Measurements from ENCODE around the gene THSD7A.

The THSD7A gene

DNA sequence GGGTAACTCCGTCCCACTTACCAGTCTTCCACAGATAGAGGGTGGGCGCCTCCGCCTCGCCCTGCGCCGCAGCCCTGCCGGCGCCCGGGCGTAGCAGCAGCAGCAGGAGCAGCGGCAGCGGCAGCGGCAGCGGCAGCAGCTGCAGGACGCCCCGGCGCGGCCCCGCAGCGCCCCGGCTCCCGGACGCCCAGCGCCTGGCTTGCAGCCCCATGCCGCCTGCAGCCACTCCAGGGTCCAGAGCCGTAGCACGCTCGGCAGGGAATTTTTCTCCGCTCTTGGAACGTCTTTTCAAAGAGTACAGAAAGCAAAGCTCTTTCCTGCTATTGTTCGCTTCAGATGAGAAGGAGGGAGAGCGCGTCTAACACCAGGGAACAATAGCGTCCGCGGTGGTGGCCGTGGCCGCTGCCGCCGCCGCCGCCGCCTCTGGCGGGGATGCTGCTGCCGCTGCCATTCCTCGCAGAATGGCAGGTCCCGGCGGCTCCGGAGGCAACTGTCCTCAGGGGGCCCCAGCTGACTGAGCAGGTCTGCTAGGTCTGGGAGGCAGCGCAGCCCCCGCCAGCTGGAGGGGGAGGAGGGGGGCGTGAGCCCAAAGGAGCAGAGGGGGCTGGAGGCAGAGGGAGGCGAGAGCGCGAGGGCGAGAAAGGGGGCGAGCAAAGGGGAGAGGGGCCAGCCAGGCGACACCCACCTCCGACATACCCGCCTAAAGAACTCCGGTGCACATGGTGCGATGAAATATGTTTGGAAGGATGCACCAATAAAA is at the start of gene THSD7A:
Gene THSD7A, minus strand, starts transcription at position 463 of the 760 bp plus-strand sequence. Its CDS starts 252 bp downstream, at position 211.
- DNase-seq (ENCODE audit: low read depth), result no peak

DNA sequence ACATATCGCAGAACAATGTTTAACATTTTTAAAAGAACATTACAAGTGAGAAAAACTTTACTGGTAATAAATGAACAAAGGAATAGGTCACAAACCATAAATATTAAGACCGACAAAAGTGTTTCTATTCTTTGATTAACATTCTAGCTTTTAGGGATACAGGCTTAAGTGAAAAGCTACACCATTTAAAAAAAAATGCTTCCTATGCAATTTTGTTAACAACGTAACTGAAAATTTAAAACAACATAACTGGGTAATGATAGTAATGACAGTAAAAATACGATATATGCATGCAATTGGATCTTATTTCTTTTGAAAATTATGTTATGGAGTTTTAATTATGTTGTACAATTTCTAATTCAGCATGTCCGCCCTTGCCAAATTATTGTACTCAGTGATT is 49.7 kb upstream of the THSD7A start:
- no peak for DNase-seq (ENCODE audit: low read depth)

DNA sequence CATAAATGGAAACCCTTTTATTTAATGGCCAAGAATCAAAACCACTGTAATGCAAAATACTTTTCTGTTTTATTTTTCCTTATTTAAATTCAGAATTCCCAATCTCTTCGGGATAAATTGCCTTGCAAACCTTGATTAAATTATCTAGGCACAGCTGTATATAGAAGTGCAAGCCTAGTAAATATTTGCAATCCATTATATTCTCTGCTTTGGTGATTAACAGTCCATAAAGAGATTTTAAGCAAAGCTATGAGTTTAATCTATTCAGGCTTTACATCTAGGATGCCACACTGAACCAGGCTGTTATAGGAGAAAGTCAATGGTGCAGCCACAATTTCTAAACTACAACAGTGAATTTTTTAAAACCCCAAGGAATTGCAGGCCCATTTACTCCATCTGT is 43.6 kb upstream of the THSD7A start:
- DNase-seq (ENCODE audit: low read depth), result no peak

- no peak for DNase-seq (ENCODE audit: low read depth)
These were observed 33.7 kb upstream of the THSD7A start for GRCh38 chr7:11865671-11866070.

- DNase-seq (ENCODE audit: low read depth), result no peak
These were observed 26.8 kb upstream of the THSD7A start for GRCh38 chr7:11858622-11859302.

- no peak for DNase-seq (ENCODE audit: low read depth)
These were observed 26.0 kb upstream of the THSD7A start for GRCh38 chr7:11858026-11858425.

DNA sequence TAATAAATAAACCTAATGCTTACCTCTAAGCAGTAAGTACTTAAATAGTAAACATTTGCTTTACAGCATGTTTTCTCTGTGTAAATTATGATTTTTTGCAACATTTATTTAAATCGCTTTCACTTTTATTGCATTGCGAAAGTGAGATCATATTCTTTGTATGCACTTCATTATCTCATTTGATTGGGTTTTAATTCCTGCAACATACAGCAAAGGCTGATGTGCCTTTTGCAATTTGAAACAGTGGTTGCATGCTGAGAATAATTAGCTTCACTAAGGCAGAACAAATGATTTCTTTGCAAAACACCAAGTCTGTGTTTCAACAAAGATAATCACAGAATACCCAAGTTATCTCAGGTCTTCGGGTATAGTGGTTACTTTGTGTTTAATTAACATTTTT is 16.3 kb upstream of the THSD7A start:
- no peak for DNase-seq (ENCODE audit: low read depth)

- DNase-seq (ENCODE audit: low read depth), result no peak
These were observed 15.3 kb upstream of the THSD7A start for GRCh38 chr7:11847336-11847735.

GRCh38 chr7:11846361-11846955 is 14.5 kb upstream of the THSD7A start:
- DNase-seq (ENCODE audit: low read depth), result no peak

DNA sequence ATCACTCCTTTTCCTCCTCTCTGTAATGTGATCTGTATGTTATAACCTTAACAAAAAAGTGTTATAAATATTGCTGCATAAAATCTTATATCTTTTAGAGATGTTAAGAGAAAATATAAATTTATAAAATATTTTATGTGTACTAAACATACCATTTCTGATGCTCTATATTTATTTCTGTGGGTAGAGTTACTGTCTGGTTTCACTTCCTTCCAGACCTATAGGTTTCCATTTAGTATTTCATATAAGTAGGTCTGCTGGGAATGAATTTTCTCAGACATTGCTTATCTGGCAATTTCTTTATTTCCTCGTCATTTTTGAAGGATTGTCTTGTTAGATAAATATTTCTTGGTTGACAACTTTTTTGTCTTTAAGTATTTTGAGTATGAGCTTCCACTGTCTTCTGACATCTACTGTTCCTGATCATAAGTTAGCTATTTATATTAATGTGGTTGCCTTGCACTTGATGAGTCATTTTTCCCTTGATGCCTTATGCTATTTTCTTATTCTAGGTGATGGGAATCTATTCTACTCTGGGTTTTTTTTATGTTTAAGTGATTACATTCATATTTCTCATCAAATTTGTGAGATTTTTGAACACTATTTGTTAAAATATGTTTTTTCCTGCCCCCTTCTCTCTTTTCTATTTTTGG is 11.2 kb upstream of the THSD7A start:
- DNase-seq (ENCODE audit: low read depth), result no peak

DNA sequence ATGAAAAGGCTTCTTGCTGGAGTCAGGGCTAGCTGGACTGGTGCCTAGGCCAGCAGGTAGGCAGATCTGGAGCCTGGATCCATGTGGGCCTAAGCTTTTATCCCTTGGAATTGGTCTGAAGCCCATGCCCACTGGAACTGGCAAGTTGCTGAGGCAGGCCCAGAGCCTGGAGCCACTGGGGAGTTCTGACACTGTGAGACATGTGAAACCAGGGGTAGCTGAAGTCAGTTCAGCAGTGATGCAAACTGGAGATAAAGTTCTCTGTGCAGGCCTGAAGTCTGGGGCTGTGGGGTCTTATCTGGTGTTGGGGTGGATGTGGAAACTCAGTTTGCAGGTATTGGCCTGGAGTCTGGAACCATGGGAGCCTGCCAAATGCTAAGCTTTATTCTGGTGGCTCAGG is 9.7 kb upstream of the THSD7A start:
- no peak for DNase-seq (ENCODE audit: low read depth)

DNA sequence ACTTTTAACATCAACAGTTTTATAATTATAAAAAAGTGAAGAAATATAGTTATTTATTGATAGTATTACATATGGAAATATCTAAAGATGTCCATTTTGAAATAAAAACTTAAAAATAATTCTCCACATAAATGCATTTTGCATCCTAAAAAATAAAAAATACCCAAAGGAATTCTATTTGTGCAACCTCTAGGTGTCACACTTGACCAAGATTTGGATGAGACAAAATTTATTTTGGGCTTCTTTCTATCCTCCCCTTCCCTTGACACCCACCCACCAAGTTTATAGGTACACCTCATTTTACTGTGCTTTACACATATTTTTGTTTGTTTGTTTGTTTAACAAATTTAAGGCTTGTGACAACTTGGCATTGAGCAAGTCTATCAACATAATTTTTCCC is 3.3 kb upstream of the THSD7A start:
- DNase-seq (ENCODE audit: low read depth), result no peak

DNA sequence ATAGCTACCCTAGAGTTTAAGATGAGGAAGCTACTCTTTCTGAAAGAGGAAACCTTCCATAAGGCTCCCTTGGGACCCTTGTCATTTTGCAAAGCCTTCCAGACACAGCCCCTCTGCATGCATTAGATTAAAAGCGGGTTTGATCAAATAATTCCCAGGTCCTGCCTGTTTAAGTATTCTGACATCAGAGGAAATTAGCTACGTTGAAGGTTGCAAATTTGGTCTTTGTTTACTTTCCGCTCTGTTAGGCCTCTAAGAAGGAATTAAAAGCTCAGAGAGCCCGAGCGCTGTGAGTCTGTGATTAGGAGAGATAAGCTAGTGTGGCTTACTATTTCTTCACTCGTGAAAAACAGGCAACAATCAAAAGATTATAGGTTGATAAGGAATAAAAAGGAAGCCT is 1.4 kb upstream of the THSD7A start:
- DNase-seq (ENCODE audit: low read depth), result no peak

DNA sequence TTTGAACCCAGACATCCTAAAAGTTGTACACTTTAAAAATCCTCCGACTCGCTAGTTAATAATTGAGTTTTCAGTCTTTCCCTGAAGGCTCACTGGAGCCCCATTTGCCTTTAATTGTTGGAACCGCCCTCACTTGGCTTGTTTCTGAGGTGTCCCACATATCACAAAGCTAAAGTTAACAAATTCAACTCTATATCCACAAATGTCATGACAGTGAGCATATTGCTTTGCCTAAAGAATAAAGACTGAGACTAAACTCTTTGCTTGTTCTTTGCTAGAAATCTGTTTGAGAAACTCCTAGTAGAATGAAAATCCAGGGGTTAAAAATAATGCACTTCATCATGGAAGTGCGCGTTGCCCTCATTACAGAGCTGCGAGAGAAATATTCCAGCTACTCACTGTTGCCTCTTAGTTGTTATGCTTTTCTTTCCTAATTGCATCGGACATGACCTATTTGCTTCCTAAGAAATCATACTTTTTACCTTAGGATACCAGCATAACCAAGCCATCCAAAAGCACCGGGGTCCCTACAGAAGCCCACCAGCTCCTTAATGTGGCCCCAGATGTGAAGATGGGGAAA is 752 bp downstream of the THSD7A start:
- DNase-seq (ENCODE audit: low read depth), result no peak

GRCh38 chr7:11830582-11831155 is 1.3 kb downstream of the THSD7A start:
- DNase-seq (ENCODE audit: low read depth), result no peak

DNA sequence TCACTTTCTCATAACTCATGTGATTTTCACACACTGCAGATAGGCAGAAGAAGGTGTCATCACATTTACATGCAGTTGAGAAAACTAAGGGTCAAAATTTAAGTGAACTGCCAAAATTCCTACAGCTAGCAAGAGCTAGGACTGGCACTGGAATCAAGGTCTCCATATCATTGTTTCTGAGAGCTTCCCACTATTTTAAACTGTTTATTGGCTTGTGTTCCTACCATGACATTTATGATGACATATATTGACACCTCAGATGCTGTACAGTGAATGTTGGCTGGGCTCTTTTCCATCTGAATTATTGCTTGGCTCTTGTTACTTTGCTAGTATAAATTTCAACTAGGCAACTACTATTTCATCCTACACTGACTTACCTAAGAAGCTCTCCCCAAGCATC is 2.0 kb downstream of the THSD7A start:
- DNase-seq (ENCODE audit: low read depth), result no peak

- no peak for DNase-seq (ENCODE audit: low read depth)
These were observed 12.1 kb downstream of the THSD7A start for GRCh38 chr7:11819947-11820346.

DNA sequence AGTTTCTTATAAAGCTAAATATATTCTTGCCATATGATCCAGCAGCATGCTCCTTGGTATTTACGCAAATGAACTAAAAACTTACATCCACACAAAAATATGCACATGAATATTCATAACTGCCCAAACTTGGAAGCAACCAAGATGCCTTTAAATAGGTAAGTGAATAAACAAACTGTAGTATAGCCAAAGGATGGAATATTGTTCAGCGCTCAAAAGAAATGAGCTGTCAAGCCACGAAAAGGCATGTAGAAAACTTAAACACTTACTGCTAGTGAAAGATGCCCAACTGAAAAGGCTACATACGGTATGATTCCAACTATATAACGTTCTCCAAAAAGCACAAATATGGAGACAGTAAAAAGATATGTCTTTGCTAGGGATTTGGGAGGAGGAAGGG is 12.7 kb downstream of the THSD7A start:
- no peak for DNase-seq (ENCODE audit: low read depth)

GRCh38 chr7:11818281-11818680 is 13.7 kb downstream of the THSD7A start:
- DNase-seq (ENCODE audit: low read depth), result no peak

- DNase-seq (ENCODE audit: low read depth), result no peak
These were observed 14.8 kb downstream of the THSD7A start for GRCh38 chr7:11817111-11817740.

GRCh38 chr7:11811709-11812108 is 20.3 kb downstream of the THSD7A start:
- DNase-seq (ENCODE audit: low read depth), result no peak

Data from activated T-helper 9 cell treated with anti-CD3 and anti-CD28 coated beads, Interleukin-2, amount 50 U/mL, for 16 hours (primary cell).